HepG2 (cell line): Measurements from ENCODE around the gene CCDC28A. TPM values are rescaled to one million over a fixed set of nuclear protein-coding genes. Genes with fewer than 3 reads are reported as not detected.

Experiments
- DPF2 ChIP-seq: sonication (generic); formaldehyde crosslinking; IDR thresholded peaks from 2 replicates; pipeline ENCODE4 v1.4.0; 2020; ENCODE audit warnings: mild to moderate bottlenecking, low read depth, missing genetic modification reagents, borderline replicate concordance
- FOSL2 ChIP-seq: sonication (generic); formaldehyde crosslinking; IDR thresholded peaks from 2 replicates; pipeline ENCODE4 v1.4.0; 2020; ENCODE audit warnings: missing genetic modification reagents
- GFI1 ChIP-seq: sonication (generic); formaldehyde crosslinking; IDR thresholded peaks from 2 replicates; pipeline ENCODE4 v1.5.0; 2020; ENCODE audit warnings: missing genetic modification reagents, mild to moderate bottlenecking, borderline replicate concordance
- HDAC2 ChIP-seq: sonication (generic); formaldehyde crosslinking; IDR thresholded peaks from 2 replicates; pipeline ENCODE4 v1.4.0; 2020; ENCODE audit warnings: missing genetic modification reagents
- JUNB ChIP-seq: sonication (generic); formaldehyde crosslinking; IDR thresholded peaks from 2 replicates; pipeline ENCODE4 v1.8.0; 2022; ENCODE audit warnings: missing genetic modification reagents, mild to moderate bottlenecking, borderline replicate concordance
- MBD4 ChIP-seq: IDR thresholded peaks from 2 replicates; pipeline ENCODE4 v1.6.1; 2012; ENCODE audit warnings: low read length, inconsistent platforms, borderline replicate concordance
- NFE2L2 ChIP-seq: fragments of 150-350 bp; IDR thresholded peaks from 2 replicates; pipeline ENCODE4 v1.6.1; 2014; ENCODE audit warnings: low read length
- PPARG ChIP-seq: conservative IDR thresholded peaks from 2 replicates; pipeline ENCODE4 v1.6.1; 2016; ENCODE audit warnings: missing biosample characterization, missing genetic modification reagents
- RELA ChIP-seq: sonication (generic); formaldehyde crosslinking; IDR thresholded peaks from 2 replicates; pipeline ENCODE4 v1.4.0; 2020; ENCODE audit warnings: missing genetic modification reagents
- RFX5 ChIP-seq: IDR thresholded peaks from 2 replicates; pipeline ENCODE4 v1.6.1; 2011; ENCODE audit warnings: low read depth, low read length, improper control_type of control experiment
- SP4 ChIP-seq: sonication (generic); formaldehyde crosslinking; IDR thresholded peaks from 2 replicates; pipeline ENCODE4 v1.8.1; 2023; ENCODE audit warnings: mild to moderate bottlenecking, missing genetic modification reagents
- SPEN ChIP-seq: sonication (generic); formaldehyde crosslinking; IDR thresholded peaks from 2 replicates; pipeline ENCODE4 v1.5.1; 2020; ENCODE audit warnings: low read depth, mild to moderate bottlenecking, missing genetic modification reagents
- TBX3 ChIP-seq: fragments of 450-650 bp; IDR thresholded peaks from 2 replicates; pipeline ENCODE4 v1.6.1; 2017; ENCODE audit warnings: antibody characterized with exemption, mild to moderate bottlenecking, inconsistent platforms, borderline replicate concordance
- ZBTB7A ChIP-seq: sonication (generic); formaldehyde crosslinking; IDR thresholded peaks from 2 replicates; pipeline ENCODE4 v1.8.0; 2022; ENCODE audit warnings: mild to moderate bottlenecking, missing genetic modification reagents
- ZFY ChIP-seq: sonication (generic); formaldehyde crosslinking; IDR thresholded peaks from 2 replicates; pipeline ENCODE4 v1.4.0; 2020; ENCODE audit warnings: missing genetic modification reagents
- ZMYM2 ChIP-seq: sonication (generic); formaldehyde crosslinking; IDR thresholded peaks from 2 replicates; pipeline ENCODE4 v1.8.0; 2022; ENCODE audit warnings: mild to moderate bottlenecking, missing genetic modification reagents
- ZNF17 ChIP-seq: sonication (generic); formaldehyde crosslinking; IDR thresholded peaks from 2 replicates; pipeline ENCODE4 v1.5.0; 2020; ENCODE audit warnings: mild to moderate bottlenecking, missing genetic modification reagents
- ZNF205 ChIP-seq: IDR thresholded peaks from 2 replicates; pipeline ENCODE4 v1.6.1; 2018; ENCODE audit warnings: missing biosample characterization, missing genetic modification reagents
- ZNF281 ChIP-seq: sonication (generic); formaldehyde crosslinking; IDR thresholded peaks from 2 replicates; pipeline ENCODE4 v1.4.0; 2020; ENCODE audit warnings: missing genetic modification reagents, borderline replicate concordance
- ZNF292 ChIP-seq: sonication (generic); formaldehyde crosslinking; IDR thresholded peaks from 2 replicates; pipeline ENCODE4 v1.8.1; 2022; ENCODE audit warnings: mild to moderate bottlenecking, low read depth, missing genetic modification reagents, borderline replicate concordance
- ZNF414 ChIP-seq: sonication (generic); formaldehyde crosslinking; IDR thresholded peaks from 2 replicates; pipeline ENCODE4 v1.5.0; 2020; ENCODE audit warnings: missing genetic modification reagents
- ZNF569 ChIP-seq: sonication (generic); formaldehyde crosslinking; IDR thresholded peaks from 2 replicates; pipeline ENCODE4 v1.5.0; 2020; ENCODE audit warnings: mild to moderate bottlenecking, missing genetic modification reagents, moderate library complexity, borderline replicate concordance
- ZNF777 ChIP-seq: sonication (generic); formaldehyde crosslinking; IDR thresholded peaks from 2 replicates; pipeline ENCODE4 v1.4.0; 2020; ENCODE audit warnings: missing genetic modification reagents
- ZNF780A ChIP-seq: sonication (generic); formaldehyde crosslinking; IDR thresholded peaks from 2 replicates; pipeline ENCODE4 v1.8.0; 2022; ENCODE audit warnings: mild to moderate bottlenecking, missing genetic modification reagents, moderate library complexity
- ZNF790 ChIP-seq: sonication (generic); formaldehyde crosslinking; IDR thresholded peaks from 2 replicates; pipeline ENCODE4 v1.8.0; 2022; ENCODE audit warnings: missing genetic modification reagents, mild to moderate bottlenecking, borderline replicate concordance
- ZNF841 ChIP-seq: sonication (generic); formaldehyde crosslinking; IDR thresholded peaks from 2 replicates; pipeline ENCODE4 v1.8.1; 2023; ENCODE audit warnings: missing genetic modification reagents, borderline replicate concordance
- polyA plus RNA-seq, 8 experiments: library from polyadenylated mRNA; depleted of rRNA in 3 of 8; stranded (reverse) in 7 of 8; unstranded in 1 of 8; fragments of >200 nt; fragmentation: Illumina TruSeq in 4 of 8; extraction: Trizol in 4 of 8; gene quantifications; 2 replicates each; pipeline versions ENCODE4 v1.2.1 to v1.2.3, GENCODE V29; 2011 to 2016; ENCODE audit warnings: low read depth in 4 of 8, missing spikeins in 1 of 8, mixed read lengths in 1 of 8; ENCODE audit not compliant: insufficient read depth in 1 of 8
- total RNA-seq, 5 experiments: library from RNA; depleted of rRNA; stranded (reverse); fragments of >200 nt; fragmentation: Illumina TruSeq; extraction: Trizol; gene quantifications; 2 replicates each; pipeline ENCODE4 v1.2.3, GENCODE V29; 2016; ENCODE audit warnings: low read depth in 1 of 5
- TF ChIP-seq, protein P1 (sequence below): sonication (generic); formaldehyde crosslinking; IDR thresholded peaks from 2 replicates; pipeline ENCODE4 v1.8.1; 2023; ENCODE audit warnings: missing genetic modification reagents, mild to moderate bottlenecking, borderline replicate concordance
- TF ChIP-seq, protein P2 (sequence below): sonication (generic); formaldehyde crosslinking; IDR thresholded peaks from 2 replicates; pipeline ENCODE4 v1.4.0; 2020; ENCODE audit warnings: missing genetic modification reagents, low read depth, mild to moderate bottlenecking, borderline replicate concordance

CCDC28A gene
- total and polyA plus RNA-seq, 2 of the 13 experiments (the other 11 are each of a cell fraction or from before 2014, with no cell fraction given): 15.8 TPM

- TF ChIP-seq, protein P1, sequence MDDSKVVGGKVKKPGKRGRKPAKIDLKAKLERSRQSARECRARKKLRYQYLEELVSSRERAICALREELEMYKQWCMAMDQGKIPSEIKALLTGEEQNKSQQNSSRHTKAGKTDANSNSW: no peak
- TF ChIP-seq MBD4 (0 out of 2 replicates have a peak, but pooled peaks have one; percentile 80), ZMYM2 (CRISPR knock-in tag) (no peak), ZNF569 (no peak), DPF2 (CRISPR knock-in tag) (no peak; the same call in 1 of the 2 replicates), RELA (CRISPR knock-in tag) (no peak), SP4 (CRISPR knock-in tag) (no peak), ZNF281 (CRISPR knock-in tag) (peak; percentile 89), RFX5 (no peak), ZNF777 (0 out of 2 replicates have a peak, but pooled peaks have one; percentile 27), SPEN (CRISPR knock-in tag) (no peak), TBX3 (no peak), ZFY (CRISPR knock-in tag) (peak; percentile 31; the same call in 1 of the 2 replicates), ZNF17 (no peak), HDAC2 (CRISPR knock-in tag) (peak; percentile 68), ZNF780A (no peak), ZNF790 (CRISPR knock-in tag) (no peak), PPARG (peak; percentile 69), ZNF841 (CRISPR knock-in tag) (no peak), GFI1 (CRISPR knock-in tag) (peak; percentile 68), ZBTB7A (CRISPR knock-in tag) (no peak), NFE2L2 (no peak), ZNF414 (CRISPR knock-in tag) (no peak), FOSL2 (peak; percentile 22; the same call in 1 of the 2 replicates), ZNF292 (CRISPR knock-in tag) (0 out of 2 replicates have a peak, but pooled peaks have one; percentile 43), JUNB (CRISPR knock-in tag) (peak; percentile 21; the same call in 1 of the 2 replicates), ZNF205 (CRISPR knock-in tag) (0 out of 2 replicates have a peak, but pooled peaks have one; percentile 72)
- TF ChIP-seq, protein P2, sequence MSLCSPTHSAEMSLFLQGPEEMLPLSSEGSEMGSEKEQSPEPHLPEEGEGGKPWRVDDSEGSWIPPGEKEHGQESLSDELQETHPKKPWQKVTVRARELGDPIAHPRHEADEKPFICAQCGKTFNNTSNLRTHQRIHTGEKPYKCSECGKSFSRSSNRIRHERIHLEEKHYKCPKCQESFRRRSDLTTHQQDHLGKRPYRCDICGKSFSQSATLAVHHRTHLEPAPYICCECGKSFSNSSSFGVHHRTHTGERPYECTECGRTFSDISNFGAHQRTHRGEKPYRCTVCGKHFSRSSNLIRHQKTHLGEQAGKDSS (CRISPR knock-in tag): no peak
Measured at GRCh38 chr6:138814179-138814834, 40.7 kb downstream of the CCDC28A start (continued).
